Measurements from ENCODE around the gene TMEM231. TPM values are rescaled to one million over a fixed set of nuclear protein-coding genes. Genes with fewer than 3 reads are reported as not detected.

The TMEM231 gene
- total and polyA plus RNA-seq, 2 donors (not counting 1 experiment from before 2014, with no cell fraction given), result 9.6 to 18.8 TPM

- H3K4me3 ChIP-seq (replicated peaks in 1 of 4; ENCODE audit: control extremely low read depth in 1 of 4, insufficient read depth in 1 of 4, low read depth in 3 of 4, low read length in 4 of 4), result no peak overlapping the region
- TF ChIP-seq CTCF (conservative IDR thresholded peaks at IDR 0.05 in 1 of 2, IDR thresholded peaks at IDR 0.05 in 1 of 2; ENCODE audit: low read depth in 1 of 2, low read length in 2 of 2), result no peak
- no peak for TF ChIP-seq EZH2 (IDR thresholded peaks at IDR 0.05; ENCODE audit: low read length, missing control alignments)
- H3K4me2 ChIP-seq (ENCODE audit: extremely low read depth, insufficient read depth, low read length), result no peak overlapping the region
- peaks cover 5% of the 10 kb centered on the region for H3K27me3 ChIP-seq (ENCODE audit: control insufficient read depth, insufficient read depth, low read length)
- no peaks in the 10 kb centered on the region for H3K36me3 ChIP-seq (ENCODE audit: control insufficient read depth, insufficient read depth, low read length)
- no peaks in the 10 kb centered on the region for H3K79me2 ChIP-seq (ENCODE audit: control insufficient read depth, insufficient read depth, low read length)
- H4K20me1 ChIP-seq (ENCODE audit: control insufficient read depth, extremely low read depth, insufficient read depth, low read length), result no peaks in the 10 kb centered on the region
- peak in 1 of 2 donors; percentile 36 for DNase-seq (ENCODE audit: low read depth in 2 of 2)
- no peak overlapping the region for H2AFZ ChIP-seq (ENCODE audit: low read length)
- no peak overlapping the region for H3K27ac ChIP-seq (ENCODE audit: insufficient read depth, low read length)
- no peak overlapping the region for H3K9ac ChIP-seq (ENCODE audit: insufficient read depth, low read length)
- H3K4me1 ChIP-seq (ENCODE audit: control insufficient read depth, extremely low read depth, insufficient read depth, low read length), result no peaks in the 10 kb centered on the region
- no peaks in the 10 kb centered on the region for H3K9me3 ChIP-seq (ENCODE audit: control insufficient read depth, insufficient read depth, low read depth, low read length)
These were observed 58.5 kb downstream of the TMEM231 start for GRCh38 chr16:75497558-75497957.

DNA sequence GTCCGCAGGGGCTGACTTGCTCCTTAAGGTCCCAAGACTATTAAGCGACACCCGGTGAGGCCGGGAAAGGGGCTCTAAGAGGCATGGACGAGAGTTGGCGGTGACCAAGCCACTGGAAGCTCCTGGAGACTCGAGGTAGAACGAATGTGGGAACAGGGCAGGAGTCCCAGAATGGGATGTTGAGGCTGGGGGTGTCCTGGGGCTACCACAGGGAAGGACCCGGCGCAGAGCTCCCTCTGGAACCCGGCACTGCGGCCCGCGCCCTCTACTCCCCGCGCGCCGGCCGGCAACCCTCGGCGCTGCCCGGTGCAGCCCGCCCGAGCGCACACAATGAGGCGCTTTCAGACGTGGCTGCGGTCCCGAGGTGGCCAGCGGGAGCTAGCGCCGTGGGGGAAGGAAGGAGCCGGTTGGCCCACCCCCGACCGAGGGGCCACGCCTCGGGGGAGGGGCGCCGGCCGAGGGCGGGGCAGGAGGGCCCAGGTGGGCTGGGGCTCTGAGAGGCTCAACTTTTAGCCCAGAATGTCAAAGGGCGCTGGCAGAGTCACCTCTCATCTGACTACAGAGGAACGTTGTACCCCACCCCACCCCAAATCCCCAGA is 60.9 kb downstream of the TMEM231 start, which contains the start of gene CHST6:
CHST6 (minus strand) TSS at position 366 of the 599 bp plus-strand sequence. CDS start 15,613 bp downstream, outside the sequence.
- Histone ChIP-seq H3K4me3 (replicated peaks in 1 of 4; ENCODE audit: control extremely low read depth in 1 of 4, insufficient read depth in 1 of 4, low read depth in 3 of 4, low read length in 4 of 4) (peak within 1 kb of the TSS; percentile 6 to 42 (median 24)), H3K9ac (ENCODE audit: insufficient read depth, low read length) (no peak within 1 kb of the TSS)
- peak in 1 of 2 donors; percentile 52 for DNase-seq (ENCODE audit: low read depth in 2 of 2)

GRCh38 chr16:75494661-75495075 is 61.4 kb downstream of the TMEM231 start:
- Histone ChIP-seq H3K4me3 (replicated peaks in 1 of 4; ENCODE audit: control extremely low read depth in 1 of 4, insufficient read depth in 1 of 4, low read depth in 3 of 4, low read length in 4 of 4) (peak overlapping the region; percentile 6 to 42 (median 24)), H3K9me3 (ENCODE audit: control insufficient read depth, insufficient read depth, low read depth, low read length) (no peaks in the 10 kb centered on the region), H3K9ac (ENCODE audit: insufficient read depth, low read length) (no peak overlapping the region), H3K27me3 (ENCODE audit: control insufficient read depth, insufficient read depth, low read length) (peaks cover 5% of the 10 kb centered on the region), H3K4me2 (ENCODE audit: extremely low read depth, insufficient read depth, low read length) (peak overlapping the region; percentile 84), H3K36me3 (ENCODE audit: control insufficient read depth, insufficient read depth, low read length) (no peaks in the 10 kb centered on the region), H4K20me1 (ENCODE audit: control insufficient read depth, extremely low read depth, insufficient read depth, low read length) (no peaks in the 10 kb centered on the region), H3K79me2 (ENCODE audit: control insufficient read depth, insufficient read depth, low read length) (no peaks in the 10 kb centered on the region), H3K27ac (ENCODE audit: insufficient read depth, low read length) (no peak overlapping the region), H3K4me1 (ENCODE audit: control insufficient read depth, extremely low read depth, insufficient read depth, low read length) (no peaks in the 10 kb centered on the region), H2AFZ (ENCODE audit: low read length) (peak overlapping the region; percentile 34)
- no peak for TF ChIP-seq EZH2 (IDR thresholded peaks at IDR 0.05; ENCODE audit: low read length, missing control alignments)
- TF ChIP-seq CTCF (conservative IDR thresholded peaks at IDR 0.05 in 1 of 2, IDR thresholded peaks at IDR 0.05 in 1 of 2; ENCODE audit: low read depth in 1 of 2, low read length in 2 of 2), result no peak
- no peak for DNase-seq (ENCODE audit: low read depth in 2 of 2)

More for the DNA sequence above, 60.9 kb downstream of the TMEM231 start, which contains the start of gene CHST6:
- Histone ChIP-seq H3K36me3 (ENCODE audit: control insufficient read depth, insufficient read depth, low read length) (no peaks in the 10 kb centered on the region), H3K27ac (ENCODE audit: insufficient read depth, low read length) (no peak within 1 kb of the TSS), H4K20me1 (ENCODE audit: control insufficient read depth, extremely low read depth, insufficient read depth, low read length) (no peaks in the 10 kb centered on the region), H3K9me3 (ENCODE audit: control insufficient read depth, insufficient read depth, low read depth, low read length) (no peaks in the 10 kb centered on the region), H3K27me3 (ENCODE audit: control insufficient read depth, insufficient read depth, low read length) (peaks cover 5% of the 10 kb centered on the region), H3K4me1 (ENCODE audit: control insufficient read depth, extremely low read depth, insufficient read depth, low read length) (no peaks in the 10 kb centered on the region), H3K4me2 (ENCODE audit: extremely low read depth, insufficient read depth, low read length) (peak within 1 kb of the TSS; percentile 84), H3K79me2 (ENCODE audit: control insufficient read depth, insufficient read depth, low read length) (no peaks in the 10 kb centered on the region), H2AFZ (ENCODE audit: low read length) (peak within 1 kb of the TSS; percentile 34)
- TF ChIP-seq EZH2 (IDR thresholded peaks at IDR 0.05; ENCODE audit: low read length, missing control alignments), result no peak
- TF ChIP-seq CTCF (conservative IDR thresholded peaks at IDR 0.05 in 1 of 2, IDR thresholded peaks at IDR 0.05 in 1 of 2; ENCODE audit: low read depth in 1 of 2, low read length in 2 of 2), result no peak
